Stimulated activated CD4-positive, alpha-beta T cell treated with anti-CD3 and anti-CD28 coated beads, Interleukin-1b, Interleukin-23, amount 100 ng/mL, for 1 hour (primary cell): ENCODE measurements around the gene NEU1.
"Not testable (repeated sequence)": the region's sequence is repeated elsewhere in the genome, so short reads cannot be mapped to it uniquely, and the experiment has no call there.

ENCODE experiments used
- DNase-seq, 2 donors: peaks; one replicate each; pipeline ENCODE4 v3.0.0-alpha.2; 2020; ENCODE audit warnings: low read depth in 2 of 2

NEU1 gene

GRCh38 chr6:31838968-31839367 is 23.7 kb downstream of the NEU1 start:
- no peak for DNase-seq

GRCh38 chr6:31838114-31838553 is 24.5 kb downstream of the NEU1 start:
- not testable (repeated sequence) for DNase-seq

- no peak for DNase-seq
Measured at GRCh38 chr6:31837369-31838113, 25.1 kb downstream of the NEU1 start.

DNA sequence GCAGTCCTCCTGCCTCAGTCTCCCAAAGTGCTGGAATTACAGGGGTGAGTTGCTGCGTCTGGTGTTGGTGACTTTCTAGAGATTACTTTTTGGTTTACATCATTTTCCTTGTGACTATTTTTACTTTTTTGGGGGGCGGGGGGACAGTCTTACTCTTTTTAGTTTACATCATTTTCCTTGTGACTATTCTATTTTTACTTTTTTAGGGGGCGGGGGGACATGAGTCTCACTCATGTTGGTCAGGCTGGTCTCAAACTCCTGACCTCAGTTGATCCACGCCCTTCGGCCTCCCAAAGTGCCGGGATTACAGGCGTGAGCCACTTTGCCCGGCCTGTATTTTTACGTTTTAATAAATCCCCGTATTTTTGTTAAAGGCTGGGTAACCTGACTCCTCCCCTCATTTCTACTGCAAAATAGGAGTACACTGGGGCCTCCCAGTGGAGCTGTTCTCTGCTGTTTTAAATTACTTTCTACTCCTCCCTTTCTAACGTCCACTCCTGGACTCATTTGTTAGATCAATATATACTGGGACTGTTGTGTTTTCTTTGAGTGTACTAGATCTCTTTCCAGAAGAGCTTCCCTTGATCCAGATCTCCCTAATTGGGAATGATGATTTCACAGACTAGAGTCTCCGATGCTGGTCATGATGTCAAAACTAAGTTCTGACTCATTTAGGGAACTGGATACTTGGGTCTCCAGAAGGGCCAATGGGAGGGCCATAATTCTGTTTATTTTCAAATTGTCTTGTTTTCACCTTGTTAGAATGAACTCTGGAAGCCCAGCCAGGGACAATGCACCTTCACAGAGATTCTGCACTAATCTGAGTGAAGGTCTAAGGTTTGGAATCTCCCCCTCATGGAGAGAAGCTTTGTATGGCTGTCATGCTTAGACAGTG is 25.9 kb downstream of the NEU1 start:
- no peak for DNase-seq

GRCh38 chr6:31836047-31836473 is 26.6 kb downstream of the NEU1 start:
- DNase-seq: no peak

DNA sequence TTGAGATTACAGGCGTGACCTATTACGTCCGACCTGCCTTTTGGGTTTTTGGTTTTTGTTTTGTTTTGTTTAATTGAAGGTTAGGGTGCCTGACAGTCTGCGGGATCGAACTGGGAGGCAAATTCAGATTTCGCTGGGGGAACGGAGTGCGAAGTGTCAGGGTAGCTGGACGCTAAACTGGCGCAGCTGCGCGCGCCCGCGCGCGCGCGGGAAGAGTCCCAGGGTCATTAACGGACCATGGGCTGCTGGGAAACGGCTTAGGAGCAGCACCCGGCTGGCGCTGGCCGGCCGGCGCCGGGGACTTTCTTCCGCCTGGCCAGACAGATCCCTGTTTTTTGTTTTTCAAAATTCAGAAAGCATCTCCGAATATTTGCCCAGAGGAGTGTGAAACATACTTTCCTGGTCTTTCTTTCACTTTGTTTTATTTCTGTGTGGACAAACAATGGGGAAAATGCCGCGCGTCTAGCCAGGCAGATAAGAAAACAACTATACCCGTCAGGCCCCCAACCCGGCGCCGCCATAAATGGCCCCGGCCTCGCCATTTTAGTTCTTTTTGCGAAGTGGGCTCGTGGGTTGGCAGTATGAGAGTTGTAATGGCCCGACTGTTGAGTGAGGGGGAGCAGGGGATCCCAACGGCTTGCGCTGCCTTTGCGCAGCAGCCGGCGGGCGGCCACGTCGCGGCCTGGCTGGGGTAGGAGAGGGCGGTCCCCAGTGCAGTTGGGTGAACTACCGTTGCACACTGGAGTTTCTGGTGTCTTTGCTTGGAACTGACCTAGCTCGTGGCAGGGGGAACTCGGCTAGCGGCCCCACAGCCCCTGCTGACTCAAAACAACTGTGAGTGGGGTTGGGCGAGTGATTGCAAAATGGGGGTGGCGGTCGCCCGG is 28.0 kb downstream of the NEU1 start:
- DNase-seq: peak; percentile 62 to 69

DNA sequence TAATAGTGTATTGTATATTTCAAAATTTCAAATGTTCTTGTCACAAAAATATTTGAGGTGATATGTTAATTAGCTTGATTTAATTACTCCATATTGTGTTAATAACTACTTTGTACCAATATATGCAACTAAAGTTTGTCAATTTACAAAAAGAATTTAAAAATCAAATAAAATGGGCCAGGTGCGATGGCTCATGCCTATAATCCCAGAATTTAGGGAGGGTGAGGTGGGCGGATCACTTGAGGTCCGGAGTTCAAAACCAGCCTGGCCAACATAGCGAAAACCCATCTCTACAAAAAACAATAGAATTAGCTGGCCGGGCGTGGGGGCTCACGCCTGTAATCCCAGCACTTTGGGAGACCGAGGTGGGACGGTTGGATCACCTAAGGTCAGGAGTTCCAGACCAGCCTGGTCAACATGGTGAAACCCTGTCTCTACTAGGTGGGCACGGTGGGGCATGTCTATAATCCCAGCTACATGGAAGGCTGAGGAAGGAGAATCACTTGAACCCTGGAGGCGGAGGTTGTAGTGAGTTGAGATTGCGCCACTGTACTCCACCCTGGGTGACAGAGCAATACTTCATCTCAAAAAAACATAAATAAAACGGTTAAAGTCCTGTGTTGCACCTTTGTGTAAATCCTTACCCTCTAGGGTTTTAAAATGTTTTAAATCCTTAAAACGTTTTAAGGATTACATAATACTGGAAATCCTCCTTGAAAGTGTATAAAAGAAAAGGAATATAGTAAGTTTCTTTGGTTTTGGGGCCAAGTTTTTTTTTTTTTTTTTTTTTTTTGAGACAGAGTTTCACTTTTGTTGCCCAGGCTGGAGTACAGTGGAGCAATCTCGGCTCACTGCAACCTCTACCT is 31.0 kb downstream of the NEU1 start:
- no peak for DNase-seq

DNA sequence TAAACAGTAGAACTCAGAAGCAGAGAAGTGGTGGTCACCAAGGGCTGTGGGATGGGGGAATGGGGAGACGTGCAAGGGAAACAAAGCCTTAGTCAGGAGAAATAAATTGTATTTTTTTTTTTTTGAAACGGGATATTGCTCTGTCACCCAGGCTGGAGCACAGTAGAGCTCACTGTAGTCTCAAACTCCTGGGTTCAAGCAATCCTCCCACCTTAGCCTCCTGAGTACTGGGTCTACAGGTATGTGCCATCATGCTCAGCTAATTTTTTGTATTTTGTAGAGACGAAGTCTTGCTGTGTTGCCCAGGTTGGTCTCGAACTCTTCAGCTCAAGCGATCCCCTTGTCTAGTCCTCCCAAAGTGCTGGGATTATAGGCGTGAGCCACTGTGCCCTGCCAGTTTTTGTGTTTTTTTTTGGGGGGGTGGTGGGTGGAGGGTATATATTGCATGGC is 31.7 kb downstream of the NEU1 start:
- no peak for DNase-seq

DNA sequence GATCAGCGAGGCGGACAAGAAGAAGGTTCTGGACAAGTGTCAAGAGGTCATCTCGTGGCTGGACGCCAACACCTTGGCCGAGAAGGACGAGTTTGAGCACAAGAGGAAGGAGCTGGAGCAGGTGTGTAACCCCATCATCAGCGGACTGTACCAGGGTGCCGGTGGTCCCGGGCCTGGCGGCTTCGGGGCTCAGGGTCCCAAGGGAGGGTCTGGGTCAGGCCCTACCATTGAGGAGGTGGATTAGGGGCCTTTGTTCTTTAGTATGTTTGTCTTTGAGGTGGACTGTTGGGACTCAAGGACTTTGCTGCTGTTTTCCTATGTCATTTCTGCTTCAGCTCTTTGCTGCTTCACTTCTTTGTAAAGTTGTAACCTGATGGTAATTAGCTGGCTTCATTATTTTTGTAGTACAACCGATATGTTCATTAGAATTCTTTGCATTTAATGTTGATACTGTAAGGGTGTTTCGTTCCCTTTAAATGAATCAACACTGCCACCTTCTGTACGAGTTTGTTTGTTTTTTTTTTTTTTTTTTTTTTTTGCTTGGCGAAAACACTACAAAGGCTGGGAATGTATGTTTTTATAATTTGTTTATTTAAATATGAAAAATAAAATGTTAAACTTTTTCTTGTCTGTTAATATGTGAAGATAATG is 32.9 kb downstream of the NEU1 start:
- no peak for DNase-seq

GRCh38 chr6:31827286-31828079 is 35.1 kb downstream of the NEU1 start, which contains the start of gene HSPA1B:
TSS of gene HSPA1B (plus strand) at chr6:31827738. CDS start at chr6:31827951, 213 bp downstream.
- DNase-seq: peak; percentile 60 to 68

DNA sequence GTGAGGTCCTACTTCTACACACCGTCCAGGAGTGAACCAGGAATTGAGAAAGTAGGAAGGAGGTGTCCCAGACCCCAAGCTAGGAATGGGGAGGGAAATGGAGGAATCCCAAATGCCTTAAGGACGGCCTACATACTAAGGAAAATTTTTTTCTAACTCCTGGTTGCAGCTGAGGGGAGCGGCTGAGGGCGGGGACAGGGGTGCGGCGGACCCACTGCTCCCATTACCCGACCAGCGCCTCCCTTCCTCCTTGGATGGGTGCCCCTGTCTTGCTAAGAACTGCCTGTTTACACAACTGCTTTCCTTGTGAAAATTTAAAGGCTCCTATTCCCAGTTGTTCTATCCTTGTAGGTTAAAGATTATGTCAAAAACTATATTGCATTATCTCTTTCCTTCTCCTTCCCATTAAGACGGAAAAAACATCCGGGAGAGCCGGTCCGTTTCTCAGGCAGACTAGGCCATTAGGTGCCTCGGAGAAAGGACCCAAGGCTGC is 35.8 kb downstream of the NEU1 start:
- DNase-seq: no peak

DNA sequence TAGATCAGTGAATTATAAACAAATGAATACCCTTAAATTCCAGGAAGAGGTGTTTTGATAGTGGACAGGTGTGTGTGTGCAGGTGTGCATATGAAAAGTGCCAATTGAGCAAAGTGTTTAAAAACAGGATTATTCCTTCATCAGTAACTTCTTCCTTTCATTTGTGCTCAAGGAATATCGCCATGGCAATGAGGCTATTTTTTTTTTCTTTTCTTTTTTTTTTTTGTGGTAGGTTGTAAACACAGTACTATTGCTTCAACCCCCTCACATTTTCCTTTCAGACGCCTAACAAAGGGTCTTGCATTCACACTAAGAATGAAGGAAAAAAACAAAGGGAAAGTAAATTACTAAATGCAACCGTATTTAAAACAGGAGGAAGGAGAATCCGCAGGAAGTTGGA is 37.1 kb downstream of the NEU1 start:
- no peak for DNase-seq

GRCh38 chr6:31823592-31824196 is 38.9 kb downstream of the NEU1 start:
- DNase-seq: not testable (repeated sequence)

DNA sequence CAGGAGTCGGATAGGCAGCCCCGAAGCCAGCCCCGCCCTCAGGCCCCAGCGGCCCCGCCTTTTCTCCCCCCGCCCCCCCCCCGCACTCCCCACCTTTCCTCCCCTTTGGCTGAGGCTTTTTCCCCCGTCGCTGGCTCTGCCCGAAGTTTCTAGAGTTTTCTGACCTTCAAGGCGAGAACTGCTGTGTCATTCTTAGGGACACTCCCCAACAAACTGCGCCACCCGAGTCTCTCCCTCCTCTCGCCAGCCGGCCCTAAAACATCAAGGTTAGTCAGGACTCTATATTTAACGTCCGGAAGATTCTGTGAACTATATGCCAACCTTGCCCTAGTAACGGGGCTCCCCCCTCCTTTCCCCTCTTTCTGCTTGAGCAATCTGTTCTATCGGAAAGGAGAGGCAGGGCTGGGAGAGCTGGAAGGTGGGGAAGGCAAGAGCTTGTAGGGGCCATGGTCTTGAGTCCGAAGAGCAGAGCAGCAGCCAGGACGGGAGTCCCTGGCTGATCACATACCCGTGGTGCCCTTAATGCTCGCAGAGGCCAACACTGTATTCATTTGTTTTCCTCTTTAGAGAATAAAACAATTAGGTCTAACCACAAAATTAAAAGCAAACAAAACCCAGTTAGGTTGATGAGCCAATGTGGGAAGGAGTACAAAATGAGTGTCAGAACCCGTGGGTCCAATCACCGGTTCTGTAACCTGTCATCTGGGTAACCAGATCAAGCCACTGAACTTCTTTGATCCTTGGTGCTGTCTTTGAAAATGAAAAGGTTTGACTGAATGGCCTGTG is 40.4 kb downstream of the NEU1 start:
- no peak for DNase-seq

DNA sequence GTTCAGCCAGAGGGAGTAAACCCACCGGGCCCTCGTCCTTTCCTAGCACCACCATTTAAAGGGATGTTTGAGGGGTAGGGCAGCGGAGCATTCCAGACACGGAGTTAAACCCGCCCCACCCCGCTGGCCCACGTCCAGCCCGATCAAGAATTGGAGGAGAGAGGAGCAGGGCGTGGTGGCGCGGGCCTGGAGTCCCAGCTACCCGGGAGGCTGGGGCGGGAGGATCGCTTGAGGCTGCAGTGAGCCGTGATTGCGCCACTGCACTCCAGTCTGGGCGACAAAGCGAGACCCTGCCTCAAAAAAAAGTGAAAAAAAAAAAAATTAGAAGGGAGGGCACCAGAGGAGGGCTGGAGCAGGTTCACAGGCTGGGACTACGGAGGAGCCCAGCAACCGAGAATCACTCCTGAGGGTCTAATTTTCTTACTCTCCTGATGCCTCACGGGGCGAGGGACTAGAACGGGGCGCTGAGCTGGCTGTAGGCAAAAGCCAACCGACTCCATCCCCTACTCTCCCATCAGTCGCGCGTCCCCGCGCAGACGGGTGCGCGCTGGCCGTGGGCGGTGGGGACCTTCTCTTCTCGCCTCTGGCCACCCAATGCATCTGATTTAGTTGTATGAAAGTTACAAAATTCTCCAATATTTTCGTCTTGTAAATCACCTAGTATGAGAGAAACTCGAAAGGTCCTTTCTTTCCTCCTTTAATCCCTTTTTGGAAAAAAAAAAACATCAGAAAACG is 41.2 kb downstream of the NEU1 start:
- DNase-seq: peak in 1 of 2 donors; percentile 54

DNA sequence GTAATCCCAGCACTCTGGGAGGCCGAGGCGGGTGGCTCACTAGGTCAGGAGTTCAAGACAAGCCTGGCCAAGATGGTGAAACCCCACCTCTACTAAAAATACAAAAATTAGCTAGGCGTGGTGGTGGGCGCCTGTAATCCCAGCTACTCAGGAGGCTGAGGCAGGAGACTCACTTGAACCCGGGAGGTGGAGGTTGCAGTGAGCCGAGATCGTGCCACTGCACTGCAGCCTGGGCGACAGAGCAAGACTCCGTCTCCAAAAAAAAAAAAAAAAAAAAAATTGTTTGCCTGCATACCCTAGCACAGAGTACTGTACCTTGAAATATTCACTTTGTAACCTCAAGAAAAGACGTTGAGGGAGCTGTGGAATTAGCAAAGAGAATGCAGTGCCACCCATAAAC is 42.2 kb downstream of the NEU1 start:
- not testable (repeated sequence) for DNase-seq

DNA sequence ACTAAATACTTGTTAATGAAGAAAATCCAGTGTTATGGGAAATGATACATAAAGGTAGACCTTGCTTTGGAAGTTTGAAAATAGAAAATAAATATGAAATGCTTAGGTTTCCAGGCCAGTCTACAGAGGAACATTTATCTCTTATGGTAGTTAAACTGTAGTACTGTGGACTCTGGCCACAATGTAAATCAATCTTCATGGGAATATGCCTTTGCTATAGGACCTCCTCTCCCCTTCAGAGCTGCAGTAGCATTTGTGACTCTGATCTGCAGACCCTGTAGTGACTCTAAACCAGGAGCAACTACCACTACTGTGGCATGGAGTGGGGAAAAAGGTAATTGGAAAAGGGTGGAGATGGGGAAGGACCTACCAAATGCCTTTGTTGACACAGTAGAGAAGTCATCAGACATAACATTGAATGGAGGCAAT is 42.7 kb downstream of the NEU1 start:
- DNase-seq: no peak
